Smooth muscle cell of the brain vasculature (primary cell): ENCODE results near the gene PDHX.
A peak's percentile ranks its signal among the peaks of the same experiment; 100 is the strongest.
"Not testable (repeated sequence)": the region's sequence is repeated elsewhere in the genome, so short reads cannot be mapped to it uniquely, and the experiment has no call there.

Source experiments
- DNase-seq: peaks from one replicate; pipeline ENCODE4 v3.0.0-alpha.2; 2012; ENCODE audit warnings: low read depth, low spot score

PDHX gene

DNA sequence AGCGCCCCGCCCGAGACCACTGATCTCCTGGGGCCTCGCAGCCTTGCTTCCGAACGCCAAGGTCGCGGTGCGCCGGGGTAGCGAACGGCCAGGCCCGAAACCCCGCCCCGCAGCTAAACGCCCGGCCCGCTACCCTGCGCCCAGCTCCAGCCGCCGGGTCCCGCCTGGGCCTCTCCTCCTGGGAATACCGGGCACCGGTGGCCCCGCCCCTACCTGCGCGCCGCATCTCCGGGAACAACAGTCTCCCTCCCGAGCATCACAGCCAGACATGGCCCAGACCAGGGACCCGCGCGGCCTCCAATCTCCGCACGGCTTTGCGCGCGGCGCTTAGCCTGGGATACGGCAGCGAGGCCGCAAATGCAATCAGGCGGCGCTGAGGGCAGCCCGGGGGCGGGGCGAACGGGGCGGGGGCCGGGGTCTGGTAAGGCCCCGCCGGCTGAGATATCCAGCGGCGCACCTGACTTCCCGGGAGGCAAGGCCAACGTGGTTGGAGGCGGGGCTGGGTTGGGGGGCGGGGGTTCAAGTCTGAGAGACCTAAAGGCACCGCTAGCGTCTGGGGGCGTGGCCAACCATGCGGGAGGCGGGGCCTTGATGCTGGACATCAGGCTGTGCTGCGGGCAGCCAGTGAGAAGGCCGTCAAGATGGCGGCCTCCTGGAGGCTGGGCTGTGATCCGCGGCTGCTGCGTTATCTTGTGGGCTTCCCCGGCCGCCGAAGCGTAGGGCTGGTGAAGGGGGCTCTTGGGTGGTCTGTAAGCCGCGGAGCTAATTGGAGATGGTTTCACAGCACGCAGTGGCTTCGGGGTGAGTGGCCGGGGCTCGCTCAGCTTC is at the start of gene PDHX, which contains the start of gene APIP:
PDHX (plus strand) TSS at position 604 of the 828 bp plus-strand sequence; CDS start at position 642, 38 bp downstream.
APIP (minus strand) TSS at position 365 of the 828 bp plus-strand sequence; CDS start at position 270, 95 bp downstream.
- DNase-seq = peak; percentile 99

DNA sequence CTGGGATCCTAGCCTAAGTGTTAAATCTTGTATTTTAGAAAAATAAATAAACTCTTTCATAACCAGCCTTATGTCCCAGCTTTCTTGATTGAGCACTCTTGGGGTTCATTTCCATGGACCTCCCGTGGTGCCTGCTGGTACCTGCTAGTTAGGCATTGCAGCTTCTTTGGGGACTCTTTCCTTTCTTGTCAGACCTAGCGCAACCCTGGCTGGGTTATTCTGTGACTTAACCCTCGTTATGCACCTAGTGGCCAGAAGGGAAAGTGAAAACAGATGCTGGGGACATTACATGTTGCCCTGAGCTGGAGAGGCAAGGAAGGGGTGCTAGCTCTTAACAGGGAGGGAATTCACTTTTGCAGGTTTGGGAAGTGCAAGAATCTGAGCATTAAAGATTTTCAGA is 47.0 kb upstream of the PDHX start:
- no peak for DNase-seq

DNA sequence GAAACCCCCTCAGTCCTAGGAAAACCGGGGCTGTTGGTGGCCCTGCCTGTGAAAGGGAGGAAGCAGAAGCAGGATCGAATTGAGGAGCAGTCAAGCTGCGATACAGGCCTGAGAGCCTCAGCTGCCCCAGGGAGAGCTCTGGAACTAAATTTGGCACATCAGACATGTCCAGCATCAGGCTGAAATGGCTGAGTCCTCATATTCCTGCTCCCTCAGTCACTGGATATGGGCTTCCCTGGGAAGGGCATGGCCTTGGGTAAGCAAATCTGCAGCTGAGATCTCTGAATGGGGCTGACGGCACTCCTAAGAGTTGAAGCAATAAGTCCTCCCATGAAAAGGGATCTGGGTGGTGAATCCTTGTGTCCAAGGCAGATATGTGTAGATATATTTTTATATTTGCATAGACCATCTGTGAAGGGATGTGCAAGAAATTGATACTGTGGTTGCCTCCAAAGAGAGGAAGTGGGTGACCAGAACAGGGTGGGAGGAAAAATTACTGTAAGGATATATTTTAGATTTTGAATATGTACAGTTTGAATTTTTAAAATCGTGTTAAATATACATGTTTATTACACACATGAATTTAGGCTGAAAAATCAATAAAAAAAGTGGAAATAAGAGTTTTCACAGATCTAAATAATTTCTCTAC is 45.7 kb upstream of the PDHX start:
- no peak for DNase-seq

GRCh38 chr11:34874202-34874601 is 42.2 kb upstream of the PDHX start:
- no peak for DNase-seq

DNA sequence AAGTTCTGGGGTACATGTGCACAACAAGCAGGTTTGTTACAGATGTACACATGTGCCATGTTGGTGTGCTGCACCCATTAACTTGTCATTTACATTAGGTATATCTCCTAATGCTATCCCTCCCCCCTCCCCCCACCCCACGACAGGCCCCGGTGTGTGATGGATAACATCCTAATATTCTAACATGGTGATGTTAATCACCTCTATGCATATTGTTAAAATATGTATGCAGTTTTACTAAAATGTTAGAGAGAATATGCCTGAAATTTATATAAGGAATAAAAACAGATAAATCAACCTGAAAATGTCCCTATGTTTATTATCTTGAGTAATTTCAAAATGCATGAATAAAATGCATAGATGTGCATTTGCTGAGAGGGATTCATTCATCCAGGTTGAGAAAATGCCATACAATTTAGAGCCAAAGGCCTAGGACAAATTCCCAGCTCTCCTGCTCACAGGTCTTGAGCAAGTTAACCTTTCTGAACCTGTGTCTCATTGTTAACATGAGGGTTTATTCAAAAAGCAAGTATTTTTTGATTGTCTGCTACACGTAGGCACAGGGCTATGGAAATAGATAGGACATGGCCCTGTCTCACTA is 38.9 kb upstream of the PDHX start:
- no peak for DNase-seq

DNA sequence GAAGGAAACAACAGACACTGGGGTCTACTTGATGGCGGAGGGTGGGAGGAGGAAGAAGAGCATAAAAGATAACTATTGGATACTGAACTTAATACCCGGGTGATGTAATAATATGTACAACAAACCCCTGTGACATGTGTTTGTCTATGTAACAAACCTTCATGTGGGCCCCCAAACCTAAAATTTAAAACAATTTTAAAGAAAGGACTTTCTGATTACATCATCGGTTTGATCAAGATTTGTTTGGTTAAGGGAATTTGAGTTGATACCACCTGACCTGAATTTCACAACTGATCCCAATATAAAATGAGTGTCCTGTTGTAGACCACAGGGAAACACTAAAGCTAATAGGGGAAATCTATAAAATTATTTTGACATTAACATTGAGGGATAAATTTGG is 34.5 kb upstream of the PDHX start:
- no peak for DNase-seq

- no peak for DNase-seq
Observed at GRCh38 chr11:34886609-34887008, 29.8 kb upstream of the PDHX start.

GRCh38 chr11:34887260-34887659 is 29.2 kb upstream of the PDHX start:
- DNase-seq = no peak

DNA sequence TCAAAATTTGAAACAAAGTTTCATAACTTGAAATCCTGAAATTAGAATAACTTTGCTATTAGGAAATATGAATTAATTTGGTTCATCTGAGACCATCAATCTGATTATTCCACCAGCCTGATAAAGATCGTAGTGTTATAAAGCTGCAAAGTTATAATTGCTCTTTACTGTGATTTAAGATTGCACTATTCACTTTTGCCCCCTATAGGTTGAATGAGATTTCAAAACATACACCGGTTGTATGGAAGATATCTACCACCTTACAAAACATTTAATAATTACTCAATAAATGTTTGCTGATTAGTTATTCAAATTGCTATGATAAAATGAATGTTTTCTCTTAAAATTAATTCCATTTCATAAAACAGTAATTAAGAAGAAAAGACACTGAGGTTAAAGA is 26.3 kb upstream of the PDHX start:
- no peak for DNase-seq

DNA sequence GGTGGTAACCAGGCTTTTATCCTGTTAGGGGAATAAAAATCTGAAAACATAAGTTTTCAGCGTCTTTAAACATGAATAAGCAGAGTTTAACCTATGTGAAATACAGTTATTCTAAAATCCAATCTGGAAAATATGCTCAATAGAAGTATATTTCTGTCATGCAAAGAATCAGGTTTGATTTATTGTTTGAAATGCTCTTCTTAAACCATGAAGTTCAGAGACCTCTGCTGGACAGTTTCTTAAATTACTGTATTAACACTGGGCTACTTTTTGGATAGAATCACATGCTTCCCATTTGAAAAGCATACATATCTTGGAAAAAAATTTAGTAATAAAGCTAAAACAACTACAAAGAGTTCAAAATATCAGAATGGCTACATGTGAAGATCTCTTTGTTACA is 25.6 kb upstream of the PDHX start:
- peak; percentile 23 for DNase-seq

- no peak for DNase-seq
Observed at GRCh38 chr11:34891611-34892010, 24.8 kb upstream of the PDHX start.

DNA sequence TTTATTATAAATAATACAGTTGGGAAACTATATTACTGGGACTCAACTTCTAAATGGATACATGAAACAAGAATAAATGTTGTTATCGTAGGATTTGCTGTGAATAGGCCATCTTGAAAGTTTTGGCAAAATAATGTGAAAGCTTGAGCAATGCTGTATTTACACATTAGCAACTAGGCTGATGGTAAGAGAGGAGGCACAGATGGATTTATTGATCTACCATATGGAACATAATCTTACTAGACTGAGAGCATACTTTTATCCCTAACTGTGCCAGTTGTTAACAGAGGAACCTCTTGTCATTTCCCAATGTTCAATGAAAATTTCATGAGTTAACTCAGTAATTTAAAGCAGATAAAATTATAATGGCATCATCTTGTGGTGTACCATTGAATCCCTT is 23.0 kb upstream of the PDHX start:
- DNase-seq = no peak

GRCh38 chr11:34896191-34896590 is 20.2 kb upstream of the PDHX start:
- DNase-seq = not testable (repeated sequence)

DNA sequence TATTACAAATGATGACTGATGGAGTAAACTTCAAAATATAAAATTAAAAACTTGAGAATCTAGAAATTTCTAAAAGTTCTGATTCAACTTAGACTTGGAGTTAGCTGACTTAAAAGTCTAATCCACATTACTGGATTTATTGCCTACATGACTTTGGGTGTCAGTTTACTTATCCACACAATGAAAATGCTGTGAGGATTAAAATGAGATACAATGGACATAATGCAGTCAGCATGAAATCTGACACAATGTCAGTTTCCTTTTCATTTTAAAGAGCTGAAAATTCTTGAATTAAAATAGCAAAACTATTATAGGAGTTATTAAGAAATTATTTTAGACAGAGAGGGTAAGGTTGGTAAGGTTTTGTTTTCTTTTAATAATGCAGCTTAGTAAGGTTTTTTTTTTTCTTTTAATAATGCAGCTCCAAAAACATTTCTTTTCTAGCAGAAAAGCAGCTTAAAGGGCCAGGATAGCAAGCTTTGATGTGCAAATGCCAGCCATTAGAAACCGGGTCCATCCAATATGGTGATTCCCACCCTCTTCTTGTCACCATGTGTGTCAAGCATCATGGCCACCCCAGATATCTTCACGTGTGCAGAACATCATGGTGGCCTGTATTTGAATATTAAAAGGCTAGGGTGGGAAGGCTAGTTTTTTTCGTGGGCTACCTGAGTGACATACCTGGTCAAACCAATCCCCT is 19.1 kb upstream of the PDHX start:
- no peak for DNase-seq

GRCh38 chr11:34898474-34898873 is 17.9 kb upstream of the PDHX start:
- DNase-seq = no peak

GRCh38 chr11:34899633-34900016 is 16.8 kb upstream of the PDHX start:
- no peak for DNase-seq

- DNase-seq = no peak
Observed at GRCh38 chr11:34904421-34904955, 11.9 kb upstream of the PDHX start.

DNA sequence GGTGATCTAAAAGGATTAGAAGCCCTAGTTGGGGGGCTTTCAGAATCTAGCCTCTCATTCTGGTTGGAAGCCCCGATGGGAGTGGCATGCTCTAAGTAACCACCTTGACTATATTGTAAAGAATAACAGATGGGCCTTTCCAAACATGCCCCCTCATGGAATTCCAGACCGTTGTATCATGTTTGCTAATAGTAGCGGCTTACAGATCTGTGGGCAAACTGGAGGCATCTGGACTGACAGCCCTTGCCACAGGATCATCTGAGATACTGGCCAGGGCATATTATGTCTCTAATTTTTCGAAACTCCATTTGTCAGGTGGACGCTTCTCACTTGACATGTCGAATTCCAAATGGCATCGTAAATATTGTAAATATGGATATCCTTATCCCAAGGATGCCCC is 10.8 kb upstream of the PDHX start:
- no peak for DNase-seq

GRCh38 chr11:34907934-34908593 is 8.4 kb upstream of the PDHX start:
- DNase-seq = no peak

DNA sequence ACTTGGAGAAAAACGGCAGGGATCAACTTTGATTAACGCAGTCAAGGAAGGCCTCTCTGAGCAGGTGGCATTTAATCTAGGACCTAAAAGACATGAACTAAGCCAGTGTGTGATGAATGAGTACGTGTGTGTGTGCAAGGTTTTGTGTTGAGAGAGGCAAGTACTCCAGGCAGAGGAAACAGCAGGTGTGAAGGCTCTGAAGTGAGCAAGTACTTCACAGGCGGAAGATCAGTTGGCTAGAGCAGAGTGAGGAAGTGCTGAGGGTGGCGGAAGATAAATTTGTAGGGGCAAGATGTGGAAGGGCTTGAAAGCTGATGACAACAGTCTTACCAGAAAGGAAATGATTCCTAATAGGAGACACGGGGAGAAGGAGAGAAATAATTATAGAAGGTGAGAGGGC is 7.0 kb upstream of the PDHX start:
- no peak for DNase-seq

GRCh38 chr11:34909955-34910354 is 6.5 kb upstream of the PDHX start:
- DNase-seq = no peak
